Activated CD8-positive, alpha-beta memory T cell treated with anti-CD3 and anti-CD28 coated beads, Interleukin-2, amount 50 U/mL, for 24 hours (primary cell): ENCODE results near the gene POLA1.
"Not testable (repeated sequence)": the region's sequence is repeated elsewhere in the genome, so short reads cannot be mapped to it uniquely, and the experiment has no call there.

Experiments
- DNase-seq: peaks from one replicate; pipeline ENCODE4 v3.0.0-alpha.2; 2020; ENCODE audit errors: extremely low read depth

Gene POLA1

GRCh38 chrX:24693453-24694202, at the start of gene POLA1:
Gene POLA1 (plus strand): TSS chrX:24693918. CDS start chrX:24693962, 44 bp downstream.
- peak; percentile 39 for DNase-seq

DNA sequence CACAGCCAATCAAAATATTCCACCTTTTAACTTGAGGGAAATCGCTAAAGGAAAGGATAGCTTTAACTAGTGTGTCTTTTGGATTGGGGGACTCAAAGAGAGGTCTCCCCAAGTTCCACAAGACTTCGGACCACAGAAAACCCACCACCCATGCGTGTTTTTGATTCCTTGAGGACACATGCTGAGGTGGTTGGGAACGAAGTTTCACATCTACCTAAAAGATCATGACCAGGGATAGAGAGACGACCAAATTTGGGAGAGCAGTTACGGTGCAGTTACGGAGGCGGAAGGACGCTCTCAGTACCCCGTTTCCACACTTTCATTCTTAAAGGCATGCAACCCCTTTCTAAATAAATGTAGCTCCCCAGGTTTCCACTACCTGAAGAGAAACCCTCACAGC, 47.7 kb upstream of the POLA1 start:
- DNase-seq = no peak

GRCh38 chrX:24646745-24647182, 47.0 kb upstream of the POLA1 start:
- DNase-seq = no peak

GRCh38 chrX:24647257-24648058, 46.3 kb upstream of the POLA1 start, which contains the start of gene PCYT1B:
Gene PCYT1B (minus strand): TSS chrX:24647347. CDS start chrX:24647105, 242 bp downstream.
- DNase-seq = peak; percentile 2

GRCh38 chrX:24648495-24648894, 45.2 kb upstream of the POLA1 start:
- DNase-seq = no peak

- DNase-seq = no peak
Measured at GRCh38 chrX:24651783-24652182, 41.9 kb upstream of the POLA1 start.

DNA sequence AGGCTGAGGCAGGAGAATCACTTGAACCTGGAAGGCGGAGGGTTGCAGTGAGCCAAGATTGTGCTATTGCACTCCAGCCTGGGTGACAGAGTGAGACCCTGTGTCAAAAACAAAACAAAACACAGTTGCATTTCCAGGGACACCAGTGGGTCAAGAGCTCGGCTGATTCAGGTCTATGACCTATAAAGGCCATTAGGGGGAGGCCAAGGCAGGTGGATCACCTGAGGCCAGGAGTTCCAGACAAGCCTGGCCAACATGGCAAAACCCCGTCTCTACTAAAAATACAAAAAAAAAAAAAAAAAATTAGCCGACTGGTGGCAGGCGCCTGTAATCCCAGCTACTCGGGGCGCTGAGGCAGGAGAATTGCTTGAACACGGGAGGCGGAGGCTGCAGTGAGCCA, 38.0 kb upstream of the POLA1 start:
- DNase-seq = not testable (repeated sequence)

- DNase-seq = no peak
Measured at GRCh38 chrX:24657671-24658386, 35.9 kb upstream of the POLA1 start.

DNA sequence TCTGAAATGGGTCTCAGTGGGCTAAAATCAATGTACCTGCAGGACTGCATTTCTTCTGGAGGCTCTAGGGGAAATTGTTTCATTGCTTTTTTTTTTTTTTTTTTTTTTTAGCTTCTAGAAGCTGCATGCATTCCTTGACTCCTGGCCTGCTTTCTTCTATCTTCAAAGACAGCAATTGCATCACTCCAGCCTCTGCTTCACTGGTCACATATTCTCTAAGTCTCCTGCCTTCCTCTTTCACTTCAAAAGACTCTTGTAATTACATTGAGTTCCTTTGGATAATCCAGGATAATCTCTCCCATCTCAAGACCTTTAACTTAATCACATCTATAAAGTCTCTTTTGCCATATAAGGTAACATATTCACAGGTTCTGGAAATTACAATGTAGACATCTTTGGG, 35.3 kb upstream of the POLA1 start:
- DNase-seq = no peak

DNA sequence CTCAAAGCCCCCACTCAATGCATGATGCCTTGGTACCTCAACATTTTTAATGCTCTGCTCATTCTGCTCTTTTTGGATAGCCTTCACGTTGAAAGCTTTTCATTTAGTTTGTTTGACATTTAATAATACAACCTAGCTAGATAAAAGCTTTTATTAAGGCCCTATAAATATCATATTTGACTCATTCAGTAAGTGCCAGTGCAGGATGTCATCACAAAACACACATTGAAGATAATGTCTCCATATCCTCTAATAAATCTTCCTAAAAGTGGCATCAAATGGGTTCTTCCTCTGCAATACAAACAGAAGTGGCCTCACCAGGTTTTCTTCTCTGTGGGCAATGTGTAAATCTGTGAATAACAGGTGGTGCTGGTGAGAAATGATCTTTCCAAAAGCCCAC, 34.6 kb upstream of the POLA1 start:
- DNase-seq = no peak

DNA sequence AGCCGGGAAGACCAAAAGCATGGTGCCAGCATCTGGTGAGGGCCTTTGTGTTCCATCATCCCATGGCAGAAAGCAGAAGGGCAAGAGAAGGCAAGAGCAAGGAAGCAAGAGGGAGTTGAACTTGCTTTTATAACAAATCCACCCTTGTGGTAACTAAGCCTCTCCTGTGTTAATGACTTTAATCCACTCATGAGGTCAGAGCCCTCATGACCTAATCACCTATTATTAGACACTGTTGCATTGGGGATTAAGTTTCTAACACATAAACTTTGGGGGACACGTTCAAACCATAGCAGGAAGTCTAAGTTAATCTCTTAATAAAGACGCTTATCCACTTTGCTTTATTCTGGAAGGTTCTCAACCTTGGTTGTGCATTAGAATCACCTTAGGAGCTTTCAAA, 34.1 kb upstream of the POLA1 start:
- DNase-seq = no peak

DNA sequence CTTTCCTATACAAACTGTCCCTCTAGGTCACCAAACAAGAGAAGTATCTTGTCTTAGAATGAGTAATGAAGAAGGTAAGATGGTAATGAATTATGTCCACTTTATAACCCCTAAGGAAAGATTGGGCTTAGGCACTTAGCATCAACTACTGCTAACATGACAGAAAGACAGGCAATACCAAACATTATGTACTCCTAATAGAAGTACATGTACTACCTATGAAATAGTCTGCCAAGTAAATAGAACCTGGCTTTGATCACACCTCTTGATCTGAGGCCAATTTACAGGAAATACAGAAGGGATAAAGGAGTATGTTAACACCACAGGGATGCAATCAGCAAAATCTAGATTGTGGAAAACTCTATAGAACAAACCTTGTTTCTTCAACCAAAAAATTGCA, 32.4 kb upstream of the POLA1 start:
- no peak for DNase-seq

DNA sequence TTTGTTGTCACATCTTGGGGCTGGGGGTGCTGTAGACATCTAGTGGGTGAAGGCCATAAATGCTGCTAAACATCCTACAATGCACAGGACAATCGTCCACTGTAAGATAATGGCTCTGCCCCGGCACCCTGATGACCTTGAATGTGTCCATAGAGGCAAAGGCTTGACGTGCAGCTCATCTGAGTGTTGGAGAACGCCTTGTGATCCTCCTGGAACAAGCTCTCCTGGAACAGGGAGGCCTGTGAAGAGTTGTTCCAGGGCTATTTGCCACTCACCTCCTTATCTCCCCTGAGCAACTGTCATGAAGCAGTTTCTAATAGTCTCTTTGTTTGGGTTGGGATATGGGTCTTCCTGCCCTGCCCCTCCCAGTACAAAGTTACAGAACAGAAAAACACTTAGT, 31.4 kb upstream of the POLA1 start:
- DNase-seq = no peak

GRCh38 chrX:24668111-24668510, 25.6 kb upstream of the POLA1 start:
- DNase-seq = no peak

DNA sequence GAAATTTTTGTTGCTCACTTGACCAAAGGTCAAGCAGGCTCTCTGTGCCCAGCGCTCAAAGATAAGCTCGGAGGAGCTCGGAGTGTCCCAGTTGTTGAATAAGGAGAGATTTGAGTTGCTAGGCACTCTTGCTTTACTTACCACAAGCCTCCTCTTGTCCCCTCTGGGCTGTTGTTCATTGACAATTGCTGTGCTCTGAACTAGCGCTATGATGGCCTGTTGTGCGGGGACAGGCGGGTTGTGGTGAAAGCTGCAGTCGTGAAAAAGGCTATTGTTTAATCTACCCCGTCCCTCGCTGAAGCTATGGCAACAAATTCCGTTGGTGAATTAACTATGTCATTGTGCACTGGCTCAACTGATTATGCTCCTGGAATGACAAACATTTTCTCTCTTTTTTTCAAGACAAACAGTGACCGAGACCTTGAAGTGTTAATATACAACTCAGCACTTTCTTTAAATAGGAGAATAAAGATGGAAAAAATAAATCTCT, 21.0 kb upstream of the POLA1 start:
- no peak for DNase-seq

DNA sequence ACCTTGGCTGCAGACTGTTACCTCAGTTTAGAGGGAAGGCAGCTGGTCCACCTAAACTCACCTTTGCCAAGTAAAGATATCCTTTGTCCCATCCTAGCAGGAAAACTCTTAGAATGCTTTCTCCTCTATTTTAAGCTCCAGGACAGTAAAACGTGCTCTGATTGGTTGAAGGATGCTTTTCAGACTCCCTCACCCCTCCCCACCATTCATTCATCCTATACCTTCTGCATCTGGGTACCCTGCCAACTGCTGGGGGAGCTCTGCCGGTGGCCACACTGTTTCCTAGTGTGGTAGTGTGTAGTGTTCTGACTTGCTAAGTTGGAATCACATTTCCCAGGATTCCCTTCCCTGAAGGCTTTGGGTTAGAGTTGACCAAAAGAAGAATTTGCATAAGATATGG, 20.3 kb upstream of the POLA1 start:
- no peak for DNase-seq

- no peak for DNase-seq
Measured at GRCh38 chrX:24676403-24677024, 17.2 kb upstream of the POLA1 start.

DNA sequence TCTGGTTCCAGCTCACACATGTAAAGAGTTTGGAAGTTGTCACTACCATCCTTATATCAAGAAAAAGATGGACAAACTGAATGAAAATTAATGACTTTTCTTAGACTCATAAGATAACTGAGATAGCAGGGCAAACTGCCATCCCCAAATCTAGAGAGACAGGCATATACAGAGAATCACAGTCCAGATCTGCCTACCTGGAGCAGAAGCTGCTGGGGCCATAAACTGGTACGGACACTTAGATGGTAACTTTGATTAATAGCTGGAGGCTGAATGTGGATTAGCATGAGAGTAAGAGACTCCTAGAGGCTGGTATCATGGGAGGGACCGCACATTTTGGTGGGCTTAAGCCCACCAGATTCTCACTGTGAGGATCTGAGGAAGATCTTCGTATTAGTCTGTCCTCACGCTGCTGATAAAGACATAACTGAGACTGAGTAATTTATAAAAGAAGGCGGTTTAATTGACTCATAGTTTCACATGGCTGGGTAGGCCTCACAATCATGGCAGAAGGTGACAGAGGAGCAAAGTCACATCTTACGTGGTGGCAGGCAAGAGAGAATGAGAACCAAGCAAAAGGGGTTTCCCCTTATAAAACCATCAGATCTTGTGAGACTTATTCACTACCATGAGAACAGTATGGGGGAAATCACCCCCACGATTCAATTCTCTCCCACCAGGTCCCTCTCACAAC, 10.8 kb upstream of the POLA1 start:
- DNase-seq = no peak

DNA sequence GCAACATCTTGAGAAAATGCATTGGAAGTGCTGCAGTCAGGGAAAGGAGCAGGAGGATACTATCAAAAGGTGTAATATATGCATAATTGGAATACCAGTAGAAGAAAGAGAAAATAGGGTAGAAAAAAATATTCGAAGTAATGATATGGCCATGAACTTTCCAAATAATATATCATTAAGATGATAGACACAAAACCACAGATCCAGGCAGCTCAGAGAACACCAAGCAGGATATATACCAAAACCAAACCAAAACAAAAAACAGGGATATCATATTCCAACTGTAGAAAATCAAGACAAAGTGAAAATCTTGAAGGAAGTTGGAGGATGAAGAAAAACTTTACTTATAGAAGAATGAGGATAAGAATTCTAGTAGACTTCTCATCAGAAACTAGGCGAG, 9.7 kb upstream of the POLA1 start:
- no peak for DNase-seq

DNA sequence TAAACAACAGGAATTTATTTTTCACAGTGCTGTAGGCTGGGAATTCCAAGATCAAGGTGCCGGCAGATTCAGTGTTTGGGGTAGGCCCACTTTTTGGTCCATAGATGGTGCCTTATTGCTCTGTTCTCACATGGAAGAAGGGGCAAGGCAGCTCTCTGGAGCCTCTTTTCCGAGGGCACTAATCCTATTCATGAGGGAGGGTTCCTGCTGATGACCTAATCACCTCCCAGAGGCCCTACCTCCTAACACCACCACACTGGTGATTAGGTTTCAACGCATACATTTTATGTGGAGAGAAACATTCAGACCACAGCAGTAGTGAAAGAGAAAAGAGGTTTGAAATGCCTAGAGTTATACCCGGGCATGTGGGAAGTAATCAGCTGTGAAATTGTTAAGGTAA, 1.4 kb upstream of the POLA1 start:
- no peak for DNase-seq

GRCh38 chrX:24694825-24695224, 1.1 kb downstream of the POLA1 start:
- DNase-seq = no peak
